GM19452 (cell line): ENCODE data around the gene GSTM4.

Experiments
- ATAC-seq: cut with Tn5 transposase; IDR thresholded peaks from one replicate; pipeline ENCODE4 v1.9.1; 2021; ENCODE audit not compliant: unreplicated experiment

Gene GSTM4

DNA sequence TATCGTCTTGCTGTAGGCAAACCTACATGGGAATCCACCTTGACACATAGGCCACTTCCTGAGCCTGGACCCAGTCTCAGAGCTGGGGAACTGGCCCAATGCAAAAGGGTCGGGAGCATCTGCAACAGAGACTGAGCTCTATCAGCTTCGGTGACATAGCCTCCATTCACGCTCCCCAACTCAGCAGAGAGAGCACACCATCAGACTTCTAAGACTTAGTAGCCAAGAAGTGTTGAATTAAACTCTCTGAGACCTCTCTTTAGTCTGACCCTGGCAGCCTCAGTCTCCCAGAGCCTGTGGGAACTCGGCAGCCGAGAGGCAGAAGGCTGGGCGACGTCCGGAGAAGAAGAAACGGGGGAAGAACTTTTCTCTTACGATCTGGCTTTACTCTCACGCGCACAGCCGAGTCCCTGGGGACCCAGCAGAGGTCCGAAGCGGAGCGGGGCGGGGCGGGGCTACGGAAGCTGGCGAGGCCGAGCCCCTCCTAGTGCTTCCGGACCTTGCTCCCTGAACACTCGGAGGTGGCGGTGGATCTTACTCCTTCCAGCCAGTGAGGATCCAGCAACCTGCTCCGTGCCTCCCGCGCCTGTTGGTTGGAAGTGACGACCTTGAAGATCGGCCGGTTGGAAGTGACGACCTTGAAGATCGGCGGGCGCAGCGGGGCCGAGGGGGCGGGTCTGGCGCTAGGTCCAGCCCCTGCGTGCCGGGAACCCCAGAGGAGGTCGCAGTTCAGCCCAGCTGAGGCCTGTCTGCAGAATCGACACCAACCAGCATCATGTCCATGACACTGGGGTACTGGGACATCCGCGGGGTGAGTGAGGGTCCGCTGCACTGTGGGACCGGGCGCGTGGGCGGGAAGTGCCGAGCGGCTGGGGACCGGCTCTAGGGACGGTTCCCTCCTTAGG, at the start of gene GSTM4:
TSS of gene GSTM4 (plus strand) at position 485 of the 905 bp plus-strand sequence. CDS start at position 776, 291 bp downstream.
- peak; percentile 90 for ATAC-seq

DNA sequence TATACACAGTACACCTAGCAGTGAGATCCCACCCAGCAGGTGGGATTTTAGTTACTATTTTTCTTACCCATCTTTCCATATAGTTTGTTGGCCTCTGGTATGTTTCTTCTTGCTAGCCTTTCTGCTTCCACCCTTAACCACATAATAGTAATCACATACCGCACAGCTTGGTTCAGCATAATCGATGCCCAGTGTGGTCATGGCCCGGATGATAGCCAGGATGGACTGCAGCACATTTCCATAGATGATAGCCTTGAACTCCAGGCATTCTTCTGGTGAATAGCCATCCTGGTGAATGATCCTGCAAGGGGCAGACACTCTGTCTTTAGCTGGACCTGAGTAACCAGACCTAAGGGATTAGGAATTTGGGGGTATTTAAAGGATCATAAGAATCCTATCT, 46.0 kb upstream of the GSTM4 start:
- no peak for ATAC-seq

DNA sequence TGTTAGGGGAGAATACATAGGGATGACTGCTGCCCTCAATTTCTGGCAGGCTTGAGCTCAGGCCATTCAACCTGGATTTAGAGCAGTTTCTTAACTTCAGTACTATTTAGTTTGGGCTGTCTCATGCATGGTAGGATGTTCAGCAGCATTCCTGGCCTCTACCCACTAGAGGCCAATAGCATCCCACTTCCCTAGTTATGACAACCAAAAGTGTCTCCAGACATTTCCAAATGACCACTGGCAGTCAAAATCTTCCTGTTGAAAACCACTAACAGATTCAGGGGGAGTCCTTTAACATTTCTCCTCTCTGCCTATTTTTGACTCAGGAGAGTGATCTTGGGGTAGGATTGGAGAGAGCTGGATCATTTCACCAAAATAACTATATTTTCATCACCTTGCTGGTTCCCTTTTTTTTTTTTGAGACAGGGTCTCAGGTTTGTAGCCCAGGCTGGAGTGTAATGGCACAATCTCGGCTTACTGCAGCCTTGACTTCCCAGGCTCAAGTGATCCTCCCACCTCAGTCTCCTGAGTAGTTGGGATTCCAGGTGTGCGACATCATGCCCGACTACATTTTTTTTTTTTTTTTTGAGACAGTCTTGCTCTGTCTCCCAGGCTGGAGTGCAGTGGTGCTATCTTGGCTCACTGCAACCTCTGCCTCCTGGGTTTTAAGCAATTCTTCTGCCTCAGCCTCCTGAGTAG, 45.1 kb upstream of the GSTM4 start:
- no peak for ATAC-seq

DNA sequence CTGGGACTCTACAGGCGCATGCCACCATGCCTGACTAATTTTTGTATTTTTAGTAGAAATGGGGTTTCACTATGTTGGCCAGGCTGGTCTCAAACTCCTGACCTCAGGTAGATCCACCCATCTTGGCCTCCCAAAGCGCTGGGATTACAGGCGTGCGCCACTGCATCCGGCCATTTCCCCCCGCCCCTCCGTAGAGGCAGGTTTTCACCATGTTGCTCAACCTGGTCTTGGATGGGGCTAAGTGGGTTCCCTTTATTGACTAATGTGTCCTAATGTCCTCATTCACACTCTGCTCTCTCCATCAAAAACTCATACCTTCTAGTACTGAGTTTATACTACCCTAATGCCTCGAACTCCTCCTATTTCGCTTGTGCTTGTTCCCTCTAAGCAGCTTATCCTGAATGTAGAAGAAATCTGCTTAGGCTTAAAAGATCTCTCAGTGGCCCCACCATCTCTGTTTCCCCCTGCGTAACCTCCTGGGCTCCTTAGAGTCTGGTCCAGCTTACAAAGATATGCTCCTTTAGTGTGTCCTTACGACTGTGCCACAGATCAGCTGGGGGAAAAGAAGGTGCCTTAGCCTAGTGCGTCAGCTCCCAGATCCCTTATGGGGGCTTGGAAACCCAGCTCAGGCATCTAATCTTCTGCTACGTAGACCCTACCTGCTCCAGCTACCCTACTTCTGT, 44.5 kb upstream of the GSTM4 start:
- ATAC-seq, result no peak

DNA sequence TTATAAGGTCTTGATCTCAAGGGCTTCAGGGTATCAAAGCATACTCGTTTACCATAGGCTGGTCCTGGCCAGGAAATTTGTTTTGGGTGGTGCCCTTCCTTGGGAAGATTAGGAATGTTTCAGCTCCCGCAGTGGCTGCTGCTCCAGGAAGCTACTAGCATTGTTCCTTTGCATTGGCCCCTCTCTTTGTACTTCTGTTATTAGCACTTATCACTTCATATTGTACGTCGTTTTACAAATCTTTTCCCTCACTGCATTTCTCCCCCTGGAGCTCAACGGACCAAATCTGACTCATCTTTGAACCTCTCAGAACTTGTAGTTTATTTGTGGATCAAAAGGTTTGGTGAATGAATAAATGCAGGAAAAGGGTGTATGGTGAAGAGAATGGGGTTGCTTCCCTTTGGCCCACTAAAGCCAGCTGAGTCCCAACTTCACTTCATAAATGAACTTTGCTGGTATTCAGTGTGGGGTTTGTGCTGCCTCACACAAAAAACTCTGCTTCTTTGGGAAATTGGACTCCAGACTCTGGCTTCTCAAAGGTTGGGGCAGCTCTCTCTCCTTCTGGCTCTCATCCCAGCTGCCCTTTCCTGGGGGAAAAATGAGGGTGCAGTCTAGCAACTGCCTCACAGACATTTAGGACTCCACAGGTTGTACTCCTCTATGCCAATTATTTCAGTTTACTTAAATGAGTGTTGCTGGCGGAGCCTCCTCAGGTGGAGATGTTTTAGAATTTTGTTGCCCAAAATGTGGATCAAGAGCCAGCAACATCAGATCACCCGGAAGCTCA, 42.3 kb upstream of the GSTM4 start:
- ATAC-seq, result no peak

DNA sequence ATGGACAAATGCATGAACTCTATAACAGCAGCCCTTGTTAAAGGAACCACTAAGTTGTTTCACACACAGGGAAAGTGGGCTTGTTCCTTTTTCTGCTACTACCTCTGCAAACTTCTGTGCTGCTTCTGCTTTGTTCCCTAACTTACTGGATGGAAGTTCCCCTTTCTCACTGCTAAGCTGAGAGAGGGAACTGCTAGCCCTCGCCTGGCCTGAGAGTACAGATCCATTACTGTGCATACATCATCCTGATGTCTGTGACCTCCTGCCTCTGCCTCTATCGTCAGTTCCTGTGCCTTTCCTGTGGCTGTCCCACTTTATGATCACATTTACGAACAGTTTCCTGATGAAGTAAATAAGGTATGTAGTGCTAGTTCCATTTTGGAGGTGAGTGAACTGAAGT, 40.0 kb upstream of the GSTM4 start:
- ATAC-seq, result no peak

DNA sequence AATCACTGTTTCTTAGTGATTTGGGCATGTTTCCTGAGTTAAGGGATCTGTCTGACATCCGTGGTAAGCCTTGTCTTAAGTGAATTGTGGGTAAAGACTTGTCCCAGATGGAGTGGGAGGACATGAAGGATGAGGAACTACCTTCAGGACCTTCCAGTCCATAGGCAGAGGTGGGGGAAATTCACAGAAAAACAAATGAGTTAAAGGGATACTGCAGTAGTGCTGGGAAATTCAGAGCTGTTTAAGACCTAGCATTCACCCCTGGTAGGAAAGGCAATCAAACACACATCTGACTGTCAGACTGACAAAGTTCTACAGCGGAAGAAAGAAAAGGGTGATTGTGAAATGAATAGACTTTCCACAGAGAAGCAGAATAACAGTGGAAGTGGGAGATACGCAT, 39.5 kb upstream of the GSTM4 start:
- no peak for ATAC-seq

DNA sequence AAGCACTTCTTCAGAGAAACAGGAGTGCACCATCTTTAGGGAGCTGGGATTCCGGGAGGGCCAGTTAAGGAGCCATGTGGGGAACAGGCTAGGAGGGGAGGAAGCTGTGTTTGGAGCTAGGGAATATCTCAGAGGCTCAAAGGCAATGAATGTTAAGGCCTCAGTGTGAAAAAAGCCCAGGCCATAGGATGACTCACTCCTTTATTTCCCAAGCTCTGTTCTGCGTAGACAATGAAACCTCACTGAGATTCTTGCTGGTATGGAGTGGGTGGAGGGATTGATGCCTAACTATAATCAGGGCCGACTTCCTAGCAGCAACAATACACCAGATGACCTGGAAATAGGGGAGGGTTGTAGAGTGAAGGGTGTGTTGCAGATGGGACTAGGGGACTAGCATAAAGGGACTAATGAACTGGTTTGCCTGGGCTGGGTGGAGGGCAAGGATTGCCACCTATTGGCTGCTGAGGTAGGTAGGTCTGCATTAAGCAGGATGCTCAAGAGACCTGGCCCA, 38.6 kb upstream of the GSTM4 start:
- ATAC-seq, result no peak

DNA sequence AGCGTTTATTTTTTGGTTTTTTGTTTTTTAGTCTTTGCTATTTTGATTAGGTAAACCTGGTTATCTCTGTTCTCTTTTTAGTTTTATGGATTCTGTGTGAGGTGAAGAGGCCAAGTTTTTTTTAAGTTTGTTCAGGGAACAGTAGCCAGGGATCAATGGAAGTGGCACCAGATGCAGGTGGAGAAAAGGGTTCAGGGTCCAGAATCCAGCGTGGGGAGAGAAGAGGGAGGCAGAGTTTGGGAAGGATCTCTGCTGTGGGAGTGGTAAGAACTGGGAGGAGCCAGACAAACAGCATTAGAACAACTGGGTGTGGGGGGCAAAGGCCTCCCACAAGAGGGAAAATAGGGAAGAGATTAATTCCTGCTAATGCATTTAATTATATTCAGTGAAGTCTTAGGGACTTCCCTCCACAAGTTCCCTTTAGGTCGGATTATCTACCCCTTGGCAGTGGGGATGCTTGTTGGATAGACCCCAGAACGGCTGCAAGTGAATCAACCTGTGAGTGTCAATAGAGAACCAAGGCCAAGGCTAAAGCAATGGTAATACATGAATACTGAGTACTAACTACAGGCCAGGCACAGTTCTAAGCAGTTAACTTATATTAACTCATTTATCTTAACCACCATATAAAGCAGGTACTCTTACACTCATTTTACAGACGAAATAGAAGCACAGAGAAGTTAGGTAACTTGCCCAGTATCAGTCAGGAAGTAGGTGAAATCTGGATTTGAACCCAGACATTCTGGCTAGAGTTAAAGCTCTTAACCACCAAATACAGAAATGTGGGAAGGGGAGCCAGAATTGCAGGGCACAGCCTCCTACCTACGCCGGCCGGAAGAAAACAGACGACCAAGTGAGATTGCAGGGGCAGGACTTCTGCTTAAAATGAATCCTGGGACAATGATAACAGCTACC, 37.0 kb upstream of the GSTM4 start:
- no peak for ATAC-seq

DNA sequence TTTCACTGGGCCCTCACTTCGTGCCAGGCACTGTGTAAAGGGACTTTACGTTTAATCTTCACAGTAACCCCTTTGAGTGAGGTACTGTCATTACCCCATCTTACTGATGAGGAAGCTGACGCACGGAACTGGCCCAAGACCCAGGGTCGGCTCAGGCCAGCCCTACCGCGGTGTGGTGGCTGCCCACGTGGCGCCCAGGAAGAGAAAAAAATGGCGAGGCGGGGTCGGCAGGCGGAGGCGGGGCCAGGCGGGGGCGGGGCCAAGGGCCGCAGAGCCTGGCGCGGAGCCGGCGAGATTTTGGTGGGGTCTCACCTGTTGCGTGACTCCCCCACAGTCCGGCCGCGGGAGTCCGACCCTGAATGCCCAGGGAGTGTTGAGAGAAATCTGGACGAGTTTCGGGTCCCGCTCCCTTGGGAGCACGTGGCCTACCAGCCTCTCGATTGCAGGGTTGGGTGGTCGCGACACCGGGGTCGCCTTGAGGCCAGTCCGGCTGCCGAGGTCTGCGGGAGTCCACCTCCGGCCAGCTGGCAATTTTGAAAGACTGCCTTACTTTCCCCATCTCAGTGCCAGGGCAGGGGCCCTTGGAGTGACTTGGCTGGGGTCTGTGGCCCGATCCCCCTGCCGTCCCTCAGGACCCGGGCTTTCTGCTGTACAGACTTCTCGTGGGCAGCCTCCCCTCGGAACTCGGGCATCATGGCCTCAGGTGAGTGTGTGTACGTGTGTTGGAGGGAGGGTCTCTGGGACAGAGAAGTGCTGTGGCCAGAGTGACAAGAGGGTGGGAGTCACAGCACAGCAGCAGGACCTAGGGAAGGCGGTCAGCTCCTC, 36.1 kb upstream of the GSTM4 start, which contains the start of the genes AMPD2 and GNAT2:
TSS of gene AMPD2 (plus strand) at position 262 of the 825 bp plus-strand sequence. CDS start 1,339 bp downstream, outside the sequence.
TSS of gene GNAT2 (minus strand) at position 41 of the 825 bp plus-strand sequence. CDS start 6,746 bp downstream, outside the sequence.
- ATAC-seq, result peak; percentile 50

DNA sequence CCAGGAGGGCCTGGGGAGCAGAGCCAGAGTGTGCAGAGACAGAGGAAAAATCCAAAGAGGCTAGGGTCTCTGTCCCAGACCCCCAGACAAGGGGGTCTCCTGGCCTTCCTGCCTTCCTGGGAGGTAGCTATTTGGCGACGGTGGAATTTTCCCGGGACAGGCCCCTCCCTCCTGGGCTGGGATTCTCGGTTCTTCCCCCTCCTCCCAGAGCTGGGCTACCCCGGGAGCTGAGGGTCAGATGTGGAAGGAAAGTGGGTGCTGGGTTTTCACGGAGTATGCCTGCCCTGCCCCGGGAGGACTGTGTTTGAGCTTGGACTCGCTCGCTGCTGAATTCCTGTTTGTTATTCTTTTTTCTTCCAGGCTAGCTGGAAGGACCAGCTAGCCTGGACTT, 35.5 kb upstream of the GSTM4 start:
- no peak for ATAC-seq

DNA sequence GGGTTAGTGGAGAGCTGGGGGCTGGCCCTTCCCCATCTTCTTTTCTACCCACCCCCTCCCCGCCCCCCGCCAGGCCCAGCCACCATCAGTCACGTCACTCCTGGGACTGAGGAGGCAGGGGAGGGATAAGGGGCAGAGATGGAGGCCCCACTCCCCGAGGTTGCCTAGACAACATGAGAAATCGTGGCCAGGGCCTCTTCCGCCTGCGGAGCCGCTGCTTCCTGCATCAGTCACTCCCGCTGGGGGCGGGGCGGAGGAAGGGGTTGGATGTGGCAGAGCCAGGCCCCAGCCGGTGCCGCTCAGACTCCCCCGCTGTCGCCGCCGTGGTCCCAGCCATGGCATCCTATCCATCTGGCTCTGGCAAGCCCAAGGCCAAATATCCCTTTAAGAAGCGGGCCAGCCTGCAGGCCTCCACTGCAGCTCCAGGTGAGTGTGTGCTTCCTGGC, 35.0 kb upstream of the GSTM4 start:
- ATAC-seq, result peak; percentile 74

DNA sequence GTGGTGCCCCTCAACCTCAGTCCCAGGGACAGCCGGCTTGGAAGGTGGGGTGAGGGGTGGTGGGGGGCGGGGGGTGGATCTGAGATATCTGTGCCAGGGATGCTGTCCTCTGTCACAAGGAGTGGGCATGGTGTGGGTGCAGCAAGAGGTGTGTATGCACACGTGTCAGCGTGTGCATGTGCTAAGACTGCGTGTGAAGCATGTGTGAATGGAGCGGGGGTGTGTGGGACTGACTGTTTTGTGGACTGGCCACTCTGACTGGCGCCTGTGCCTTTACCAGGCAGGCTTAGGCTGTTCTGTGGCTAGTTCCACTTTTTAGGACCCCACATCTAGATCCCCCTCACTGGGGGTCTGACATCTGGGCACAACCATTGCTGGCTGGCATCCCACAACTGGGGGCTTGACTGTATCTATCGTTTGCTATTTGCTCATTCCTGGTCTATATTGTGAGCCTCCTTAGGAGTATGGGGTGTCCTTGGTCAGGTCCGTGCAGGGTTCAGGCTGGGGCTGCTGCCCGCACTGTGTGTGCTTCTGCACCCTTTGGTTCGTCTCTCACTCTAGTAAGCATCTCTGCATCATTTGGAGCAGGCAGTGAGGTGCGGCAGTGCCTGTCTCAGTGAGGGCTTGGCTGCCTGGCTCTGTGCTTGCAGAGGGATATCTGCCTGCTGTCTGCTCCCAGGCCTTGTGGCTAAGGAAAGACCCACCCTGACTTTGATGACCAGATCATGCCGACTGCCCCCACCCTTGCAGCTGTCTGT, 34.3 kb upstream of the GSTM4 start:
- ATAC-seq, result no peak

DNA sequence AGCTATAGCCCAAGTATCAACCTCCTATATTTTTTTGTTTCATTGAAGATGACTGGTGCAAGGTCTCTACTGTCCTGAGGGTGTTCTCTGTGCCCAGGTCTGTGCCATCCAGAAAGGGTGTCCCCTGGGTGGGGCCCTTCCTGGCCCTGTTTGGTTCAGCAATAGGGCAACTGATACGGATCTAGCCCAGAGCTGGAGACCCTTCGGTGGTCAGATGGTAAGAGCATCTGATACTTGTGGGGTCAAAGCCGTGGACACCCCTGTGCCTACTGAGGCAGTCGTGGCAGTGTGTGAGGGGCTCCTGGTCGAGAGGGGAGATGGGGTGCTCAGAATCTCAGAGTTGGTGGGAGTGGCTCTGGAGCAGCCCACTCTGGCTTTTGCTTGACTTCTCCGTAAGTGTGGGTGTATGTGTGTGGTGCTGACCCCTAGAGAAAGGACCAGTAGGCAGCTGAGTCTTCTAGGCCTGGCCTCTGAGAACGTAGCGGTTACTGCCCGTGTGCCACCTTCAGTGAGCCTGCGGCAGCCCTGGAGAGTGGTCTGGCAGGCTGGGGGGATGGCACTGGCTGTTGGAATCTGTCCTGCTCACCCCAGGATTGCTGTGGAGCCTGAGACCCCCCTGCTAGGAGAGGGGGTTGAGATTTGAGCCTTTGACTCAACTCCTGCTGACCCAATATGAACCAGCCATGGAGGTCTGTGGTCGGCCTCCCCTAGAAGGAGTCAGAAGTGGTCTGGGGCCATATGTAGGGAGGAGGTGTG, 33.6 kb upstream of the GSTM4 start:
- no peak for ATAC-seq

DNA sequence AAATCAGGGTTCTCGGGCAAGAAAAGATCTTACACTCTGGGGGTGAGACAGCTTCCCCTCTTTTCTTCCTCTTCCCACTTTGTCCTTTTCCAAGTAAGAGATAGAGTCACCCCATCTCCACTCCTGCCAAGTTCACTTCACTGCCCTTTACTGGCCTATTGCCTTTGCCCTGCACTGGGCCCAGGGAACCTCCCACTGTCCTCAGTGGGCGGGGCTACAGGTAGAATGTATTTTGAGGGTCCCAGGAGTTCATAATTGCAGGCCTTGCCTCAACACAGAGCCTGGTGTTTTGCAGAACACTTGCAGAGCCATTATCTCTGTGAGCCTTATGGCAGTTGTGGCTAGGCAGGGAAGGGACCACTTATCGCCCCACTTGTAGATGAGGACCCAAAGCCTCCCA, 33.0 kb upstream of the GSTM4 start:
- no peak for ATAC-seq

DNA sequence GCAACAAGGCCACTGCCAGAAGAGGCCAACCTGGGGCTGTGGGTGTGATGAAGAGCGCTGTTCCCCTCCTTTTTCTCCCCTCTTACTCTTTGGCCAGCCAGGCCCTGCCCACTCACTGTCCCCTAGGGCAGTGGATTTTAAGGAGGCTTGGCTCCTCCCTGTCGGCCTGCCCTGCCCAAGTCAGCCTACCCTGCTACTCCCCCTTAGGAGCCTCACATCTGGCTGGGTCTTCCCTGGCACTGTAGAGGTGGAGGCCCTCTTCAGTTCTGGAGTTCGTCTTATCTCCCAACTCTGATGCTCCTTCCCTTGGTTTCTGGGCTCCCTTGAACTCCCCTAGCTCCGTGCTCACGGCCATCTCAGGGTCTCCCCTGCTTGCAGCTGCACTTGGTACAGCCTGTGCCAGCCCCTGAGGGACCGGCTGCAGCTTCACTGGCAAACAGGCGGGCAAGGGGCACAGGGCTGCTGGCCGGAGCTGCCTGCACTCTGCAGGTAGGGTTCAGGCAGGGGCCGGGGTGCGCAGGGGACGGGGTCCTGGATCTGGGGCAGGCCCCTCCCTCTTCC, 32.2 kb upstream of the GSTM4 start:
- ATAC-seq, result no peak
